ENCODE measurements around the gene GAB1.

GRCh38 chr4:143341186-143341755 is 4.6 kb downstream of the GAB1 start:
- TF ChIP-seq POLR2A (IDR thresholded peaks at IDR 0.05) = no peak
- no peak for TF ChIP-seq CTCF (IDR thresholded peaks at IDR 0.05)

Data from heart left ventricle (tissue), 13 donors.